NCI-H345 (cell line): ENCODE data around the gene TBX15.
A peak's percentile ranks its signal among the peaks of the same experiment; 100 is the strongest.

Experiments
- DNase-seq: peaks from one replicate; lab custom pipeline; 2025; lab: John Stamatoyannopoulos, UW

TBX15 gene

GRCh38 chr1:118988186-118989005 is at the start of gene TBX15:
Gene TBX15, minus strand, starts transcription at chr1:118988343. Its CDS starts 548 bp downstream, at chr1:118987795.
- no peak for DNase-seq

GRCh38 chr1:119034359-119034758 is 46.2 kb upstream of the TBX15 start:
- DNase-seq = no peak

GRCh38 chr1:119032986-119033385 is 44.8 kb upstream of the TBX15 start:
- no peak for DNase-seq

- no peak for DNase-seq
Measured at GRCh38 chr1:119027759-119028158, 39.6 kb upstream of the TBX15 start.

GRCh38 chr1:119026956-119027355 is 38.8 kb upstream of the TBX15 start:
- no peak for DNase-seq

GRCh38 chr1:119015547-119015946 is 27.4 kb upstream of the TBX15 start:
- no peak for DNase-seq

- no peak for DNase-seq
Measured at GRCh38 chr1:119012383-119012782, 24.2 kb upstream of the TBX15 start.

- no peak for DNase-seq
Measured at GRCh38 chr1:119011706-119012105, 23.6 kb upstream of the TBX15 start.

GRCh38 chr1:119011116-119011515 is 23.0 kb upstream of the TBX15 start:
- DNase-seq = no peak

GRCh38 chr1:119010201-119010600 is 22.1 kb upstream of the TBX15 start:
- no peak for DNase-seq

GRCh38 chr1:119009312-119009655 is 21.1 kb upstream of the TBX15 start:
- no peak for DNase-seq

GRCh38 chr1:119008483-119009311 is 20.6 kb upstream of the TBX15 start:
- peak; percentile 69 for DNase-seq

GRCh38 chr1:119007670-119008482 is 19.7 kb upstream of the TBX15 start:
- DNase-seq = peak; percentile 44

GRCh38 chr1:119007339-119007669 is 19.2 kb upstream of the TBX15 start:
- DNase-seq = no peak

- no peak for DNase-seq
Measured at GRCh38 chr1:119006406-119007279, 18.5 kb upstream of the TBX15 start.

- no peak for DNase-seq
Measured at GRCh38 chr1:119005724-119006405, 17.7 kb upstream of the TBX15 start.

GRCh38 chr1:119004781-119005180 is 16.6 kb upstream of the TBX15 start:
- no peak for DNase-seq

- DNase-seq = no peak
Measured at GRCh38 chr1:119004129-119004527, 16.0 kb upstream of the TBX15 start.

- DNase-seq = no peak
Measured at GRCh38 chr1:119003413-119004128, 15.4 kb upstream of the TBX15 start.

GRCh38 chr1:119002028-119002686 is 14.0 kb upstream of the TBX15 start:
- no peak for DNase-seq
